ENCODE results near the gene ZNF541. TPM values are rescaled to one million over a fixed set of nuclear protein-coding genes. Genes with fewer than 3 reads are reported as not detected.

The ZNF541 gene
- polyA plus RNA-seq, 1 donor, result 0.08 TPM

DNA sequence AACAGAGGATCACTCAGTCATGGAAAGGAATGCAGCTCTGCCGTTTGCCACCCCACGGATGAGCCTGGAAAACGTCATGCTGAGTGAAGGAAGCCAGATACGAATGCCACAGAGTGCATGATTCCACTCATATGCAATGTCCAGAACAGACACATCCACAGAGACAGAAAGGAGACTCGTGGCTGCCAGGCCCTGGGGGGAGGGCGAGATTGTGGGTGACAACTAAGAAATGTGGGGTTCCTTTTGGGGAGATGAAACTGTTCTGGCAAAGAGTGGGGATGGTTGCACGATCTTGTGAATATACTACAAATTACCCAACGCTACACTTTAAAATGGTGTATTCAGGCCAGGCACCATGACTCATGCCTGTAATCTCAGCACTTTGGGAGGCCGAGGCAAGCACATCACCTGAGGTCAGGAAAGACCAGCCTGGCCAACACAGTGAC lies 30.9 kb downstream of the ZNF541 start:
- no peak for DNase-seq (ENCODE audit: low read depth)

DNA sequence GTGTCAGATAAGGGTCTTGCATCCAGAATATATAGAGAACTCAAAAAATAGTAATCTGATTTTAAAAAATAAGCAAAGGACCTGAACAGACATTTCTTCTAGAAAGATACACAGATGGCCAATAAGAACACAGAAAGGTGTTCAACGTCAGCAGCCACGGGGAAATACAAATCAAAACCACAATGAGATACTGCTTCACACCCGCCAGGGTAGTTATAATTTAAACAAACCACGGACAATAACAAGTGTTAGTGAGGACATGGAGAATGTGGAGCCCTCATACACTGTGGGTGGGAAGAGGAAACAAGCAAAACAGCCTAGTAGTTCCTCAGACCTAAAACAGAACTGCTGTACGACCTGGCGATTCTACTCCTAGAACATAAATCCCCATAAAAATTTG lies 31.4 kb downstream of the ZNF541 start:
- no peak for DNase-seq (ENCODE audit: low read depth)

DNA sequence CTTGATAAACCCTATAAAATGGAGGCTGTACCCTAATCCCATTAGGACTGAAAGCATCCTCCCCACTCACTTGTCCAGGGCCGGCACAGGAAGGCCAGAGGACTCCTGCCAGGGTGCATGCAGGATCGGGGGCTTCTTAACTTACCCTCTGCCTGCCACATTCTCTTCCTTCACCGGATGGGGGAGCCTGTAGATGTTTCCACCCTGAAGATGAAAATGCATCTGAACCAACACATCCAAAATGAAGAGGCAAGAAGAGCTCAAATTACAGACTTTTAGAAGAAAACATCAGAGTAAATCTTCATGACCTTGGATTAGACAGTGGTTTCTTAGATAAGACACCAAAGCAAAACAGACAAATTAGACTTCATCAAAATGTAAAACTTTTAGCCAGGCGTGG lies 32.2 kb downstream of the ZNF541 start:
- DNase-seq (ENCODE audit: low read depth), result no peak

DNA sequence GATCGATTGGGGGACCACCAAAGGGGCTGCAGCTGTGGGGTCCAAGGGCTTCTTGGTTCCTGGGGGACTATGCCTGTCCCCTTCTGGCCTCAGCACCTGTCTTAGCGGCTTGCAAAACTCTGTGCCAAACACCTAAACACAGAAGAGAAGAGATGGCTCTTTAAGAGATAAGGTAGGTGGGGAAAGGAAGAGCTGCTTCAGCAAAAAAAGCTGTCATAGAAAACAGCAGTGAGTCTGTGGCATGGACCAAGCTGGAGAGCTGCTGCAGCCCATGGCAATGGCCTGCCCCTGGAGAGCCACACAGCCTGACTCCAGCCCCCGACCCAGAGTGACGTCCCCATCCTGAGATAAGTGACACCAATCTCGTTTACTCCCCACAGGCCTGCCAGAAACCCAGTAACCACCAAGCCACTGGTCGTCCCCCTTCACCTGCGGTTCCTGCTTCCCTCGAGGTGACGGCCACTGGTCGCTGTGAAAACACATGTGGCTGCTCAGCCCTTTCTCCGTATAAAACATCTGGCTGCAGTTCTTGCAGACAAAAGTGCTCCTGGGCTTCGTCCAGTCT lies 33.1 kb downstream of the ZNF541 start:
- DNase-seq (ENCODE audit: low read depth), result no peak

- no peak for DNase-seq (ENCODE audit: low read depth)
These were observed 34.1 kb downstream of the ZNF541 start for GRCh38 chr19:47538812-47539211.

DNA sequence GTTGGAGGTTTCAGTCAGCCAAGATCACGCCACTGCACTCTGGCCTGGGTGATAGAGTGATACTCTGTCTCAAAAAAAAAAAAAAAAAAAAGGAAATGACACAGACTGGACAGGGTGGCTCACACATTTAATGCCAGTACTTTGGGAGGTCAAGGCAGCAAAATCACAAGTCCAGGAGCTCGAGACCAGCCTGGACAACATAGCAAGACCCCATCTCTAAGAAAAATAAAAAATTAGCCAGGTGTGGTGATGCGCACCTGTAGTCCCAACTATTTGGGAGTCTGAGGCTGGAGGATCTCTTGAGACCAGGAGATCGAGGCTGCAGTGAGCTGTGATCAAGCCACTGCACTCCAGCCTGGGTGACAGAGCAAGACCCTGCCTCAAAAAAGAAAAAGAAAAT lies 35.5 kb downstream of the ZNF541 start:
- DNase-seq (ENCODE audit: low read depth), result no peak

- DNase-seq (ENCODE audit: low read depth), result no peak
These were observed 38.3 kb downstream of the ZNF541 start for GRCh38 chr19:47534628-47535027.

- DNase-seq (ENCODE audit: low read depth), result no peak
These were observed 41.1 kb downstream of the ZNF541 start for GRCh38 chr19:47531640-47532387.

DNA sequence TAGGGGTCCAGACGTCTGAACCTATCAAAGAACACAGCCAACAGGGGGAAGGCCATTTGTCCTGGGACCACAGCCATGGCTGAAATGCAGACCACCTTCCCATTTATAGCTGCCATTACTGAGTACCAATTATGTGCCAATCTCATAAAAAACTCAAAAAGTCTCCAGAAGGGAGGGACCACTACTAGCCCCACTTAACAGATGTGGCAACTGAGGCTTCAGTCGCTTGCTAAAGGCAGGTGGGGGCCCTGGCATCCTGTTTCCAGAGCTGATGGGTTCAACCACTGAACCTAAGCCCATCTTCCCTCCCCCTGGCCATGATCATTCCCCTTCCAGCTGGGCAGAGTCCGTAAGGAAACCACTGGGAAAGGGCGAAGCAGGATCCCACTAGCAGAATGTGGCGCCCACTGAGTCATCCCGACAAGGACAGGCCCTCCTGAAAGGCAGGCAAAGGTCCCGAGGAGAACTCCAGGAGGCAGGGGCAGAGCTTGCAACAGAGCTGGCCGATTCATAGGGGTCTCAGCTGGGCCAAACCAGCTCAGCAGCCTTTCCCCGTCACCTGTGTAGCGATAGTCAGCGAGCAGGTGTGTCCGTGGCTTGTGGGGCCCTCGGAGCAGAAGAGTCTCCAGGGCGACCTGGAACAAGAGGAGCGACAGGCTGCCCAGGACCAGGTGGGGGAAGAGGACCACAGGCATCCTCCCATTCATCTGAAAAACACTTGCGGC lies 43.8 kb downstream of the ZNF541 start:
- DNase-seq (ENCODE audit: low read depth), result no peak

DNA sequence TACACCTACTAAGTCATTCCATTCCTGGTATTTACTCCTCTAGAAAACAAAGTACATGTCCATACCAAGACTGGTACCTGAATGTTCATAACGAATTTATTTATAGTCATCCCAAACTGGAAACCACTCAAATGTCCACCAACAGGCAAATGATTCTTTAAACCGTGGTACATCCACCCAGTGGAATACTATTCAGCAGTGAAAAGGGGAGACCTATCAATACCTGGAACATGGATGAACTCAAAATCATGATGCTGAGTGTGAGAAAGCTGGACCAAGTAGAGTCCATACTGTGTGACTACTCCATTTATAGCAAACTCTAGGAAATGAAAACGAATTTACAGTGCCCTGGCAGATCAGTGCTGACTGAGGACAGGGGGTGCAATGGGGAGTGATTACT lies 46.1 kb downstream of the ZNF541 start:
- DNase-seq (ENCODE audit: low read depth), result no peak

DNA sequence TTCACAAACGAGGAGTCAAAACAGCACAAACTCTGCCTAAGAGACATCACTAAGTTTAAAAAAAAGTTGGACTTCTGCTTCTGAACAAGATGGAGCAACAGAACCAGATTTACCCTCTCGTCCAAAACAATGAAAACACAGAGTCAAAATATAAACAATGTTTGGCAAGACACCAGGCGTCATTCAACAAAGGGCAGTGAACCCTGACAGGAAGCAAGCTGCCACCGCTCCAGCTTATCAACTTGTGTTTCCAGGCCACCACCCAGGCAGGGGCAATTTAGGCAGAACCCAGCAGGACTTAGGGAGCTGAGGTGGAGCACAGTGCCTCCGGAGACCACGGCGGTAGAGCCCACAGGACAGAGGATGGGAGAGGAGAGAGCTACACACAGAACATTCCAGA lies 49.5 kb downstream of the ZNF541 start:
- no peak for DNase-seq (ENCODE audit: low read depth)

Other genes starting within 250 kb of the ZNF541 start
- gene C5AR2, start 241.0 kb downstream of the ZNF541 start, polyA plus RNA-seq (ENCODE audit: insufficient read length), result 0.47 TPM
- 9.9 TPM for gene DHX34, start 223.8 kb downstream of the ZNF541 start, polyA plus RNA-seq (ENCODE audit: insufficient read length)
- gene MEIS3, start 153.6 kb downstream of the ZNF541 start, polyA plus RNA-seq (ENCODE audit: insufficient read length), result 6.3 TPM
- 0.18 TPM for gene SLC8A2, start 101.3 kb downstream of the ZNF541 start, polyA plus RNA-seq (ENCODE audit: insufficient read length)
- gene KPTN, start 88.9 kb downstream of the ZNF541 start, polyA plus RNA-seq (ENCODE audit: insufficient read length), result 7.5 TPM
- gene NAPA, start 58.1 kb downstream of the ZNF541 start, polyA plus RNA-seq (ENCODE audit: insufficient read length), result 96.4 TPM
- 10.2 TPM for gene BICRA, start 36.0 kb upstream of the ZNF541 start, polyA plus RNA-seq (ENCODE audit: insufficient read length)
- 91.5 TPM for gene EHD2, start 140.3 kb upstream of the ZNF541 start, polyA plus RNA-seq (ENCODE audit: insufficient read length)
- 501 TPM for gene NOP53, start 172.4 kb upstream of the ZNF541 start, polyA plus RNA-seq (ENCODE audit: insufficient read length)
- 834 TPM for gene SELENOW, start 205.6 kb upstream of the ZNF541 start, polyA plus RNA-seq (ENCODE audit: insufficient read length)
- not detected for gene TPRX1, start 231.4 kb upstream of the ZNF541 start, polyA plus RNA-seq (ENCODE audit: insufficient read length)
- gene CRX, start 248.8 kb upstream of the ZNF541 start, polyA plus RNA-seq (ENCODE audit: insufficient read length), result 0.05 TPM

Measured in forelimb muscle (tissue), 1 donor.